Transverse colon (tissue), 4 donors: ENCODE measurements around the gene SPON2. TPM values are rescaled to one million over a fixed set of nuclear protein-coding genes. Genes with fewer than 3 reads are reported as not detected.

Experiments used
- DNase-seq: peaks from one replicate; pipeline ENCODE4 v3.0.0-alpha.2; 2019
- H3K27ac ChIP-seq, 4 donors: fragments of 200-600 bp; sonication (generic); 2 replicates each; pipeline ENCODE4 v1.5.1; 2016 to 2018; ENCODE audit warnings: inconsistent platforms in 4 of 4
- H3K27me3 ChIP-seq: fragments of 200-600 bp; sonication (generic); 2 replicates; pipeline ENCODE4 v1.5.1; 2017; ENCODE audit warnings: inconsistent platforms
- H3K36me3 ChIP-seq, 4 donors: fragments of 200-600 bp; sonication (generic); 2 replicates each; pipeline ENCODE4 v1.5.1; 2017 to 2019; ENCODE audit warnings: inconsistent platforms in 4 of 4
- H3K4me1 ChIP-seq, 4 donors: fragments of 200-600 bp; sonication (generic); 2 replicates each; pipeline ENCODE4 v1.5.1; 2017 to 2020; ENCODE audit warnings: inconsistent platforms in 4 of 4
- H3K4me3 ChIP-seq, 4 donors: fragments of 200-600 bp; sonication (generic); 1 replicate in 1 of 4; 2 replicates in 3 of 4; pipeline versions ENCODE4 v1.5.1 to v1.6.1; 2017 to 2019; ENCODE audit warnings: inconsistent platforms in 4 of 4
- H3K9me3 ChIP-seq, 2 donors: fragments of 200-600 bp; sonication (generic); 2 replicates each; pipeline ENCODE4 v1.5.1; 2017 to 2019; ENCODE audit warnings: inconsistent platforms in 2 of 2
- CTCF ChIP-seq, 5 experiments: fragments of 200-600 bp in 3 of 5; fragments of 450-650 bp in 2 of 5; sonication (generic) in 3 of 5; IDR thresholded peaks; 1 replicate in 2 of 5; 2 replicates in 3 of 5; pipeline ENCODE4 v1.5.1; 2016 to 2017; ENCODE audit warnings: antibody characterized with exemption in 5 of 5, inconsistent platforms in 3 of 5, mild to moderate bottlenecking in 2 of 5, moderate library complexity in 1 of 5
- EP300 ChIP-seq: sonication (generic); formaldehyde crosslinking; IDR thresholded peaks from one replicate; pipeline ENCODE4 v1.6.1; 2017; ENCODE audit warnings: antibody characterized with exemption, low read depth
- POLR2A ChIP-seq: fragments of 450-650 bp; IDR thresholded peaks from one replicate; pipeline ENCODE4 v1.6.1; 2016; ENCODE audit warnings: antibody characterized with exemption, mild to moderate bottlenecking, moderate library complexity
- POLR2AphosphoS5 ChIP-seq, 3 donors: sonication (generic); formaldehyde crosslinking; IDR thresholded peaks; one replicate each; pipeline ENCODE4 v1.6.1; 2016; ENCODE audit warnings: antibody characterized with exemption in 3 of 3
- WGBS, 2 donors: methylation state at CpG; one replicate each; pipeline ENCODE4 v1.1.5; 2018; ENCODE audit warnings: low coverage in 1 of 2; 5-methylcytosine and 5-hydroxymethylcytosine counted together
- in situ Hi-C, 4 donors: fragments of 200-750 bp; cut with MboI; loops; one replicate each; pipeline versions ENCODE4 v1.15.0 to v1.15.1; 2017; ENCODE audit warnings: low sequenced_read_pairs in 3 of 4, low pct_ligation_motif_present in 1 of 4, low pct_unique_long_range_greater_than_20kb in 1 of 4
- intact Hi-C: fragments of 100-400 bp; cut with DNase I; formaldehyde crosslinking; loops from one replicate; pipeline ENCODE4 v1.15.1; 2023; ENCODE audit warnings: low total_unique reads
- total RNA-seq, 4 donors: library from RNA; depleted of rRNA; stranded (reverse); fragments of >200 nt; gene quantifications; one replicate each; pipeline ENCODE4 v1.1.0, GENCODE V29; 2016

SPON2 gene
- total RNA-seq, 4 donors from 2014 or later = 45.4 to 127 (median 53.1) TPM

GRCh38 chr4:1152290-1152689 lies 20.1 kb downstream of the SPON2 start:
- intact Hi-C loops (no loop called here), in situ Hi-C loops (loop anchor here in 3 of 4 donors (10.0 to 25.0 kb wide), 2 partner anchors 110 to 113 kb away; no protein-coding TSS in a partner anchor)
- Histone ChIP-seq H3K36me3 (no peaks in the 10 kb centered on the region), H3K27ac (no peak overlapping the region), H3K27me3 (no peaks in the 10 kb centered on the region), H3K4me1 (peaks cover 3 to 12% (median 6%) of the 10 kb centered on the region in 4 donors), H3K9me3 (no peaks in the 10 kb centered on the region), H3K4me3 (no peak overlapping the region)
- no peak for TF ChIP-seq EP300
- no peak for TF ChIP-seq POLR2A
- no peak for TF ChIP-seq POLR2AphosphoS5 (IDR thresholded peaks at IDR 0.05)
- no peak for TF ChIP-seq CTCF (IDR thresholded peaks at IDR 0.05)
- no peak for DNase-seq
- WGBS, 2 donors = 52% methylated on average over 6 of the region's 6 CpGs; no CpG with 5 or more reads in 1 of the 2 donors

- DNase-seq = no peak
- TF ChIP-seq POLR2A (no peak), EP300 (no peak), POLR2AphosphoS5 (IDR thresholded peaks at IDR 0.05) (no peak), CTCF (IDR thresholded peaks at IDR 0.05) (no peak)
- Histone ChIP-seq H3K36me3 (no peaks in the 10 kb centered on the region), H3K4me3 (no peak overlapping the region), H3K4me1 (peaks cover 3 to 12% (median 6%) of the 10 kb centered on the region in 4 donors), H3K27me3 (no peaks in the 10 kb centered on the region), H3K27ac (no peak overlapping the region), H3K9me3 (no peaks in the 10 kb centered on the region)
- intact Hi-C loops (no loop called here), in situ Hi-C loops (loop anchor here in 3 of 4 donors (10.0 to 25.0 kb wide), 2 partner anchors 111 to 113 kb away; no protein-coding TSS in a partner anchor)
- 85% methylated on average over 5 of the region's 6 CpGs; no CpG with 5 or more reads in 1 of the 2 donors for WGBS, 2 donors
Observed at GRCh38 chr4:1151541-1151940, 20.8 kb downstream of the SPON2 start.

GRCh38 chr4:1150875-1151274 lies 21.5 kb downstream of the SPON2 start:
- Histone ChIP-seq H3K9me3 (no peaks in the 10 kb centered on the region), H3K27me3 (no peaks in the 10 kb centered on the region), H3K36me3 (no peaks in the 10 kb centered on the region), H3K27ac (no peak overlapping the region), H3K4me3 (no peak overlapping the region), H3K4me1 (peaks cover 3 to 12% (median 6%) of the 10 kb centered on the region in 4 donors)
- WGBS, 2 donors = 100% methylated on average over 1 of the region's 3 CpGs; no CpG with 5 or more reads in 1 of the 2 donors
- DNase-seq = no peak
- intact Hi-C loops = no loop called here
- in situ Hi-C loops = loop anchor here in 3 of 4 donors (10.0 to 25.0 kb wide), 2 partner anchors 111 to 114 kb away; no protein-coding TSS in a partner anchor
- TF ChIP-seq EP300 (no peak), POLR2A (no peak), CTCF (IDR thresholded peaks at IDR 0.05) (no peak), POLR2AphosphoS5 (IDR thresholded peaks at IDR 0.05) (no peak)

GRCh38 chr4:1139860-1140259 lies 32.5 kb downstream of the SPON2 start:
- 88% methylated on average over 1 of the region's 1 CpG for WGBS, 2 donors
- Histone ChIP-seq H3K4me3 (no peak overlapping the region), H3K9me3 (no peaks in the 10 kb centered on the region), H3K27ac (no peak overlapping the region), H3K4me1 (peaks cover 0 to 20% (median 6%) of the 10 kb centered on the region in 4 donors), H3K36me3 (no peaks in the 10 kb centered on the region), H3K27me3 (peaks cover 4% of the 10 kb centered on the region)
- no peak for DNase-seq
- in situ Hi-C loops (loop anchor here in 1 of 4 donors (10.0 kb wide), 1 partner anchor 215 kb away; no protein-coding TSS in a partner anchor), intact Hi-C loops (no loop called here)
- TF ChIP-seq EP300 = no peak
- TF ChIP-seq POLR2AphosphoS5 (IDR thresholded peaks at IDR 0.05) = no peak
- no peak for TF ChIP-seq POLR2A
- TF ChIP-seq CTCF (IDR thresholded peaks at IDR 0.05) = no peak
